HUES48 (cell line): Measurements from ENCODE around the gene HS6ST3.

Experiments
- H3K27ac ChIP-seq: one replicate; pipeline ENCODE4 v1.7.0; 2013; ENCODE audit warnings: low read depth, low read length, inconsistent platforms
- H3K27me3 ChIP-seq: 2 replicates; pipeline ENCODE4 v1.6.1; 2013; ENCODE audit warnings: mild to moderate bottlenecking, low read length; ENCODE audit not compliant: control insufficient read depth, insufficient read depth
- H3K36me3 ChIP-seq: 2 replicates; pipeline ENCODE4 v1.6.1; 2013; ENCODE audit warnings: low read length; ENCODE audit not compliant: control insufficient read depth, insufficient read depth
- H3K4me1 ChIP-seq: 2 replicates; pipeline ENCODE4 v1.6.1; 2013; ENCODE audit warnings: mild to moderate bottlenecking, low read length; ENCODE audit not compliant: control insufficient read depth, insufficient read depth
- H3K4me3 ChIP-seq: 2 replicates; pipeline ENCODE4 v1.5.1; 2013; ENCODE audit warnings: mild to moderate bottlenecking, low read depth, low read length
- H3K9ac ChIP-seq: 2 replicates; pipeline ENCODE4 v1.6.1; 2013; ENCODE audit warnings: mild to moderate bottlenecking, low read depth, low read length, moderate library complexity
- H3K9me3 ChIP-seq: 2 replicates; pipeline ENCODE4 v1.6.1; 2013; ENCODE audit warnings: low read length; ENCODE audit not compliant: control insufficient read depth, insufficient read depth

Gene HS6ST3

DNA sequence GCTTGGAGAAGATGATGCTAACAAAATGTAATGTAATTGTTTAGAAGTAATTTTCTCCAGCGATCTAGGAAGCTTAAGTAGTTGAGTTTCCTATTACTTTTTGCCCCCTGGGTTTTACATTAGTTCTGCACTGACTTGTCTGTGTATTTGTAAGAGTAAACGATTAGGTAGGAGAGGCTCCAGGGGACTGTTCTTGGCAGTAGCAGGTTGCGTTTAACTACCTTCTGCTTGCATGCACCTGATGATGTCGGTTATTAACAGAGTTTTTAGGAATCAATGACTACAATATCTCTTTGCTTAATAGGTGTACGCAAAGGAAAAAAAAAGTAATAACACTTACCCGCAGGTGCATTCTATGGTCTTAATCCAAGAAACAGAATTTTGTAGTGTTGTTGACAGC is 18.4 kb upstream of the HS6ST3 start:
- Histone ChIP-seq H3K27me3 (no peaks in the 10 kb centered on the region), H3K27ac (no peak overlapping the region), H3K9ac (no peak overlapping the region), H3K9me3 (no peaks in the 10 kb centered on the region), H3K4me1 (peaks cover 5% of the 10 kb centered on the region; the same call in 1 of the 2 replicates), H3K4me3 (no peak overlapping the region), H3K36me3 (no peaks in the 10 kb centered on the region)

GRCh38 chr13:96072392-96072791 is 17.5 kb upstream of the HS6ST3 start:
- Histone ChIP-seq H3K27me3 (no peaks in the 10 kb centered on the region), H3K4me1 (peaks cover 5% of the 10 kb centered on the region; the same call in 1 of the 2 replicates), H3K4me3 (no peak overlapping the region), H3K9ac (no peak overlapping the region), H3K36me3 (no peaks in the 10 kb centered on the region), H3K27ac (no peak overlapping the region), H3K9me3 (no peaks in the 10 kb centered on the region)

GRCh38 chr13:96075953-96076543 is 13.9 kb upstream of the HS6ST3 start:
- no peak overlapping the region for H3K9ac ChIP-seq

DNA sequence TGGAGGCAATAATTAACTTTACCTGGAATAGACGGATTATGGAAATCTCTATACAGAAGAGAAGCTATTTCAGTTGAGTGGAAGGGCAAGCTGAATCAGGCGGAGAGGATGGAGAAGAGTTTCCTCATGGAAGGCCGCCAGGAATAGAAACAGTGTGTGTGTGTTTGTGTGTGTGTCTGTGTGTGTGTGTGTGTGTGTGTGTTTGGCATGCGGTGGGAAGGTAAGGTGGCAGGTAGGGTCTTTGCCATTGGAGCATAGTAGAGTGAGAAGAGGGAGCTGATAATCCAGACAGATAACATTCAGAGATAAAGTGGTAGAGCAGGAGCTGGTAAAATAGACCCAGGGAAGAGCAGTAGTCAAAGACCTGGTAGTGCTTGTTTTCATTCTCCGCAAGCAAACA is 9.2 kb upstream of the HS6ST3 start:
- Histone ChIP-seq H3K4me3 (no peak overlapping the region), H3K36me3 (no peaks in the 10 kb centered on the region), H3K9ac (no peak overlapping the region), H3K4me1 (peaks cover 5% of the 10 kb centered on the region; the same call in 1 of the 2 replicates), H3K27ac (no peak overlapping the region), H3K9me3 (no peaks in the 10 kb centered on the region), H3K27me3 (no peaks in the 10 kb centered on the region)

More at GRCh38 chr13:96075953-96076543, 13.9 kb upstream of the HS6ST3 start:
- H3K4me3 ChIP-seq = no peak overlapping the region
- H3K4me1 ChIP-seq = peaks cover 5% of the 10 kb centered on the region; the same call in 1 of the 2 replicates
- no peaks in the 10 kb centered on the region for H3K27me3 ChIP-seq
- no peak overlapping the region for H3K27ac ChIP-seq
- H3K36me3 ChIP-seq = no peaks in the 10 kb centered on the region
- no peaks in the 10 kb centered on the region for H3K9me3 ChIP-seq

DNA sequence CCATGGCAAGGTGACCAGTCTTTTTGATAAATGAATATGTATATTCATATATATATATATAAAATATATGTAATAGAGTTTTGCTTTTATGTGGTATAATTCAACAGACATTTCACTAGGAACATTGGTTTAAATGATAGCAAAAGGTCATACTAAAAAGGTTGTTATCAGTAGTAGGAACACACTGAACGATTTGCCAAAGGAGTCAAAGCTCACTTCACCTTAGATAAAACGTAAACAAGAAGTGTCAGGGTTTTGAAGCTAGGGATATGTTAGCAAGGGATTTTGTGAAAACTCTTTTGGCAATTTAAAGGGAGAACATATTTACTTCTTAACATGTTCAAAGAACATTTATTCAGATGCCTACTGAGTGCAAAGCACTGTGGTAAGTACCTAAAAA is 8.0 kb upstream of the HS6ST3 start:
- Histone ChIP-seq H3K27ac (no peak overlapping the region), H3K4me1 (peaks cover 5% of the 10 kb centered on the region; the same call in 1 of the 2 replicates), H3K4me3 (no peak overlapping the region), H3K9ac (no peak overlapping the region), H3K36me3 (no peaks in the 10 kb centered on the region), H3K27me3 (peaks cover under 1% of the 10 kb centered on the region; the same call in 1 of the 2 replicates), H3K9me3 (no peaks in the 10 kb centered on the region)

DNA sequence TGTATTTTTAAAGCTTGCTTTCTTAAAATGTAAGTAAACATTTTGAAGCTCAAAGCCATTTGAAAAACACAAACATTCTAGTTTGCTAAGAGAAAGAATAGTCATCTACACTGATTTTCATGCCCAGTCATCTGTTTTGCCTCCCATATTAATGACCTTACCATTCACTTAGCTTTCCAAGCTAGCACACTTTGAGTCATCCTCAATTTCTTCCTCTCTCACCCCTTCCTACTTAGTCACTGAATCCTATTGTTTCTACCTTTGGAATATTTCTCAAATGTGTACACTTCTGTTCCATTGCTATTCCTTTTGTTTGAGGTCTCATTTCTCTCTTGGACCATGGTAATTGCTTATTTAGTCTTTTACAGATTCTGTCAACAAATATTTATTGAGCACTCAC is 7.3 kb upstream of the HS6ST3 start:
- H3K9me3 ChIP-seq = no peaks in the 10 kb centered on the region
- peaks cover 8% of the 10 kb centered on the region for H3K27me3 ChIP-seq
- no peak overlapping the region for H3K4me3 ChIP-seq
- H3K9ac ChIP-seq = no peak overlapping the region
- peaks cover 5% of the 10 kb centered on the region; the same call in 1 of the 2 replicates for H3K4me1 ChIP-seq
- no peak overlapping the region for H3K27ac ChIP-seq
- no peaks in the 10 kb centered on the region for H3K36me3 ChIP-seq

DNA sequence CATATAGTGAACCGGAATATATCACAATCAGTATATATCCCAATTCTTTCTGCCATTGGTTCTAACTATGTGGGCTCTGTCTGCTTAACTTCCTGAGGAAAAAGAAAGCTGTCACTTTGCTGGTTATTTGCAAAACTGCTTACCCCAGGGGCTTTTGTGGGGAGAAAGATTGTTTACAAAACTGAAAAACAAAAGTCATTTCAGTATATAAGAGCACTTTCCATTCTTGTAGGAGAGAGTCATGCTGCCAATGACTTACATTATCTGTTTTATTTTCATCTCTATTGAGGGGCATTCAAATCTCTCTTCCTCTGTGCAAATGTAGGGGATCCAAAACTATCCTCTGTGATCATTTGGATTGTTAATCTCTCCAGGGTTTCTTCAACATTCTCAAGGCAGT is 3.2 kb upstream of the HS6ST3 start:
- H3K4me3 ChIP-seq = no peak overlapping the region
- no peaks in the 10 kb centered on the region for H3K36me3 ChIP-seq
- H3K27me3 ChIP-seq = peaks cover 45% of the 10 kb centered on the region
- H3K9ac ChIP-seq = no peak overlapping the region
- H3K27ac ChIP-seq = no peak overlapping the region
- H3K4me1 ChIP-seq = peaks cover 9% of the 10 kb centered on the region; the same call in 1 of the 2 replicates
- H3K9me3 ChIP-seq = no peaks in the 10 kb centered on the region

DNA sequence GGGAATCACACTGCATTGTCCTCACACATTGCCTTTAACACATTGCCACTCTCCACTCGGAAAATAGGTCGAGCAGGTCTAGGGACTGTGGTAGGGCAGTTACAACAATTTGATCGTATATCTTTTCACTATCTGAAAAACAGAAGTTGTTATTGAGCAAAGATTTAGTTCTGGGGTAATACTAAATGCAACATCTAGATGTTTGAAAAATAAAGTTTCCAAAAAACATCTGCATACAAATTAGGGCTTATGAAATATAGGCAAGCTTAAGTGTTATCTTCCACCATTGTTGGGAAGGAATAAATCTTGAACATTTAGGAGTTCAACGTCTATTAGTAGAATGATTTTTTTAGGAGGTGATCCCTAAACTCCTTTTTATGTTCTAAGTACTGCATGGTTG is 768 bp upstream of the HS6ST3 start:
- H3K9ac ChIP-seq = no peak overlapping the region

GRCh38 chr13:96090240-96091101 is 564 bp downstream of the HS6ST3 start:
- H3K27ac ChIP-seq = no peak overlapping the region
- H3K36me3 ChIP-seq = no peaks in the 10 kb centered on the region
- H3K4me1 ChIP-seq = peaks cover 10% of the 10 kb centered on the region; the same call in 1 of the 2 replicates
- H3K9me3 ChIP-seq = no peaks in the 10 kb centered on the region
- peaks cover 78% of the 10 kb centered on the region for H3K27me3 ChIP-seq
- no peak overlapping the region for H3K9ac ChIP-seq
- H3K4me3 ChIP-seq = peak overlapping the region; percentile 70

More for the DNA sequence above, 768 bp upstream of the HS6ST3 start:
- no peaks in the 10 kb centered on the region for H3K9me3 ChIP-seq
- no peaks in the 10 kb centered on the region for H3K36me3 ChIP-seq
- peak overlapping the region; percentile 70 for H3K4me3 ChIP-seq
- peaks cover 15% of the 10 kb centered on the region; the same call in 1 of the 2 replicates for H3K4me1 ChIP-seq
- H3K27me3 ChIP-seq = peaks cover 69% of the 10 kb centered on the region
- no peak overlapping the region for H3K27ac ChIP-seq

GRCh38 chr13:96091164-96092117 is 1.5 kb downstream of the HS6ST3 start:
- Histone ChIP-seq H3K4me1 (peaks cover 10% of the 10 kb centered on the region; the same call in 1 of the 2 replicates), H3K27me3 (peaks cover 78% of the 10 kb centered on the region), H3K9me3 (no peaks in the 10 kb centered on the region), H3K36me3 (no peaks in the 10 kb centered on the region), H3K4me3 (peak overlapping the region; percentile 70), H3K9ac (no peak overlapping the region), H3K27ac (no peak overlapping the region)
